NCI-H1092 treated with DMSO at 0.1 percent for 48 hours (cell line): ENCODE results near the gene GGPS1.
A peak's percentile ranks its signal among the peaks of the same experiment; 100 is the strongest.
"Not testable (repeated sequence)": the region's sequence is repeated elsewhere in the genome, so short reads cannot be mapped to it uniquely, and the experiment has no call there.

ENCODE experiments used
- DNase-seq: peaks from one replicate; lab custom pipeline; 2025; lab: John Stamatoyannopoulos, UW

The GGPS1 gene

GRCh38 chr1:235339746-235340145 lies 11.4 kb downstream of the GGPS1 start:
- no peak for DNase-seq

GRCh38 chr1:235341334-235341733 lies 13.0 kb downstream of the GGPS1 start:
- no peak for DNase-seq

GRCh38 chr1:235342039-235342438 lies 13.7 kb downstream of the GGPS1 start:
- DNase-seq, result no peak

- no peak for DNase-seq
These were observed 14.1 kb downstream of the GGPS1 start for GRCh38 chr1:235342471-235342870.

GRCh38 chr1:235343726-235344125 lies 15.4 kb downstream of the GGPS1 start:
- no peak for DNase-seq

GRCh38 chr1:235351441-235351840 lies 23.1 kb downstream of the GGPS1 start:
- no peak for DNase-seq

GRCh38 chr1:235351898-235352297 lies 23.5 kb downstream of the GGPS1 start:
- DNase-seq, result no peak

GRCh38 chr1:235357485-235358373 lies 29.4 kb downstream of the GGPS1 start:
- peak; percentile 22 for DNase-seq

- DNase-seq, result no peak
These were observed 30.5 kb downstream of the GGPS1 start for GRCh38 chr1:235358899-235359298.

- DNase-seq, result not testable (repeated sequence)
These were observed 35.8 kb downstream of the GGPS1 start for GRCh38 chr1:235364189-235364588.

GRCh38 chr1:235366286-235366685 lies 37.9 kb downstream of the GGPS1 start:
- no peak for DNase-seq

GRCh38 chr1:235367000-235367908 lies 38.9 kb downstream of the GGPS1 start, which contains the start of gene TBCE:
Gene TBCE (plus strand): TSS chr1:235367427. CDS start chr1:235380050, 12,623 bp downstream.
- DNase-seq, result peak; percentile 99

- DNase-seq, result no peak
These were observed 40.1 kb downstream of the GGPS1 start for GRCh38 chr1:235368428-235368827.

- no peak for DNase-seq
These were observed 41.4 kb downstream of the GGPS1 start for GRCh38 chr1:235369802-235370201.

GRCh38 chr1:235375919-235376605 lies 47.7 kb downstream of the GGPS1 start:
- no peak for DNase-seq

- not testable (repeated sequence) for DNase-seq
These were observed 49.9 kb downstream of the GGPS1 start for GRCh38 chr1:235378134-235378735.

GRCh38 chr1:235381955-235382739 lies 53.8 kb downstream of the GGPS1 start:
- DNase-seq, result not testable (repeated sequence)

GRCh38 chr1:235385633-235386032 lies 57.3 kb downstream of the GGPS1 start:
- DNase-seq, result not testable (repeated sequence)

GRCh38 chr1:235391874-235392273 lies 63.5 kb downstream of the GGPS1 start:
- DNase-seq, result no peak
